ENCODE results near the gene HSPBAP1. TPM values are rescaled to one million over a fixed set of nuclear protein-coding genes. Genes with fewer than 3 reads are reported as not detected.
"Not testable (repeated sequence)": the region's sequence is repeated elsewhere in the genome, so short reads cannot be mapped to it uniquely, and the experiment has no call there.

The HSPBAP1 gene
- total RNA-seq, 2 donors from 2014 or later: 4.1 to 9.3 TPM

DNA sequence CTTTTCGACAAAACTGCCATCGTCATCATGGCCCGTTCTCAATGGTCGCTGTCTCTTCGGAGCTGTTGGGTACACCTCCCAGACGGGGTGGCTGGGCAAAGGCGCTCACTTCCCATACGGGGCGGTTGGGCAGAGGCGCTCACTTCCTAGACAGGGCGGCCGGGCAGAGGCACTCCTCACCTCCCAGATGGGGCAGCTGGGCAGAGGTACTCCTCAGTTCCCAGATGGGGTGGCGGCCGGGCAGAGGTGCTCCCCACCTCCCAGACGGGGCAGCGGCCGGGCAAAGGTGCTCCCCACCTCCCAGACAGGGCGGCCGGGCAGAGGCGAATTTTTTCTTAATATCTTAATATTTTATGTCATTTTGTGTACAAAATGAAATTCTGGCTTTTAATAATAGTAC lies 68.5 kb downstream of the HSPBAP1 start:
- no peaks in the 10 kb centered on the region for H3K4me1 ChIP-seq (replicated peaks)
- WGBS: 95% methylated on average over 20 of the region's 20 CpGs
- H3K27me3 ChIP-seq (replicated peaks; ENCODE audit: insufficient read depth): no peaks in the 10 kb centered on the region
- H3K27ac ChIP-seq: no peak overlapping the region
- intact Hi-C loops (cut with DNase I): no loop called here
- DNase-seq (ENCODE audit: low spot score): no peak
- TF ChIP-seq POLR2A (IDR thresholded peaks at IDR 0.05): no peak
- H3K36me3 ChIP-seq: no peaks in the 10 kb centered on the region
- H3K4me3 ChIP-seq: no peak overlapping the region
- no peaks in the 10 kb centered on the region for H3K9me3 ChIP-seq

DNA sequence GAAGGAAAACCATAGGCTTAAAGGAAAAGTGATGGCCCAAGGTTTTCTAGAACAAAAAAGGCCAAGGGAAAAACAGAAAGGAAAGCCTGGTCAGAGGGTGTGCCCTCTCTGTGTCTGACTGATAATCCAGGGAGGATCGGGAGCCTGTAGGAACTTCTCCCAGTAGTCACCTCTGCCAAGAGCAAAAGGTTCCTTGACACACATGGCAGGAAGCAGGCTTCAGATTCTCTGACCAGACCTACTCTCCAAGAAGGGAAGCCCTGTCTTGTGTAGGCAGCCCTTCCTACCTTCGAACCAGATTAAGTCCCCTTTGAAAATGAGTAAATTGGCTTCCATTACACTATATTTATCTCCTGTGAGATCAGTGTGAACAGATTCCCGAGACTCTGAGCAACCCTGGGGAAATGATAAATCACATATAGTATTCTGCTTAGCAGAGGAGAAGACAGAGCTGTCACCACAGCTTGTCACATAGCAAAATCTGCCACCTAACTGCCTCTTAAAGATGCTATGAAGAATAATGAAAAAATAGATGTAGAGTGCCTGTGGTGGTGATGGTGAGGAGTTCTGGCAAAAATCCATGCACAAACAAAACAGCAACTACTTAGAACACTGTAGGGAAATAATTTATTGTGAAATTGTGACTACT lies 74.2 kb downstream of the HSPBAP1 start:
- no peak for DNase-seq (ENCODE audit: low spot score)
- no peaks in the 10 kb centered on the region for H3K4me1 ChIP-seq (replicated peaks)
- TF ChIP-seq POLR2AphosphoS5 (IDR thresholded peaks at IDR 0.05) (no peak), POLR2A (IDR thresholded peaks at IDR 0.05) (no peak)
- TF ChIP-seq, protein P1, sequence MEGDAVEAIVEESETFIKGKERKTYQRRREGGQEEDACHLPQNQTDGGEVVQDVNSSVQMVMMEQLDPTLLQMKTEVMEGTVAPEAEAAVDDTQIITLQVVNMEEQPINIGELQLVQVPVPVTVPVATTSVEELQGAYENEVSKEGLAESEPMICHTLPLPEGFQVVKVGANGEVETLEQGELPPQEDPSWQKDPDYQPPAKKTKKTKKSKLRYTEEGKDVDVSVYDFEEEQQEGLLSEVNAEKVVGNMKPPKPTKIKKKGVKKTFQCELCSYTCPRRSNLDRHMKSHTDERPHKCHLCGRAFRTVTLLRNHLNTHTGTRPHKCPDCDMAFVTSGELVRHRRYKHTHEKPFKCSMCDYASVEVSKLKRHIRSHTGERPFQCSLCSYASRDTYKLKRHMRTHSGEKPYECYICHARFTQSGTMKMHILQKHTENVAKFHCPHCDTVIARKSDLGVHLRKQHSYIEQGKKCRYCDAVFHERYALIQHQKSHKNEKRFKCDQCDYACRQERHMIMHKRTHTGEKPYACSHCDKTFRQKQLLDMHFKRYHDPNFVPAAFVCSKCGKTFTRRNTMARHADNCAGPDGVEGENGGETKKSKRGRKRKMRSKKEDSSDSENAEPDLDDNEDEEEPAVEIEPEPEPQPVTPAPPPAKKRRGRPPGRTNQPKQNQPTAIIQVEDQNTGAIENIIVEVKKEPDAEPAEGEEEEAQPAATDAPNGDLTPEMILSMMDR (IDR thresholded peaks at IDR 0.05): no peak
- intact Hi-C loops (cut with DNase I): no loop called here
- no peaks in the 10 kb centered on the region for H3K9me3 ChIP-seq
- no peaks in the 10 kb centered on the region for H3K27me3 ChIP-seq (replicated peaks; ENCODE audit: insufficient read depth)
- WGBS: 60% methylated on average over 3 of the region's 3 CpGs
- H3K27ac ChIP-seq: no peak overlapping the region
- H3K4me3 ChIP-seq: no peak overlapping the region
- H3K36me3 ChIP-seq: peaks cover 0 to 4% of the 10 kb centered on the region in 2 donors

DNA sequence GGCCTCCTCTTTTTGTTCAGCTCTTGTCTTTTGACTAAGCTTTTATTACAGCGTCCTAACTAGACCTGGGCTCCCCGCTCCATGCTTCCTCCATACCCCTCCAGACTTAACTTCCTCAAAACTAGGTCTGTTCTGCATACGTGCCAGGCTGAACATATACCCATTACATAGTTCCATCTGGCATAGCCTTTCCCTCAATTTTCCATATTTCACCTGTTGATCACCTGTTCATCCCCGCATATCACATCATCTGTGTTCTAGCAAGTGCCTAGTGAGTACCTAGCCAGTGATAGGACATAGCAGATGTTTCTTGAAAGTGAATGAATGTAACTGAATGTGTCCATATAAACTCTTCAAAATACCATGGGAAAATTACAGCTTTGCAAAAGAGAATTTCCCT lies 77.0 kb downstream of the HSPBAP1 start:
- H3K4me3 ChIP-seq: no peak overlapping the region
- H3K27me3 ChIP-seq (replicated peaks; ENCODE audit: insufficient read depth): no peaks in the 10 kb centered on the region
- intact Hi-C loops (cut with DNase I): no loop called here
- no peak for DNase-seq (ENCODE audit: low spot score)
- H3K27ac ChIP-seq: no peak overlapping the region
- peaks cover 0 to 4% of the 10 kb centered on the region in 2 donors for H3K36me3 ChIP-seq
- H3K9me3 ChIP-seq: no peaks in the 10 kb centered on the region
- 83% methylated on average over 4 of the region's 4 CpGs for WGBS
- TF ChIP-seq POLR2A (IDR thresholded peaks at IDR 0.05) (no peak), POLR2AphosphoS5 (IDR thresholded peaks at IDR 0.05) (no peak)
- TF ChIP-seq, protein P1 (IDR thresholded peaks at IDR 0.05): no peak
- H3K4me1 ChIP-seq (replicated peaks): no peaks in the 10 kb centered on the region

DNA sequence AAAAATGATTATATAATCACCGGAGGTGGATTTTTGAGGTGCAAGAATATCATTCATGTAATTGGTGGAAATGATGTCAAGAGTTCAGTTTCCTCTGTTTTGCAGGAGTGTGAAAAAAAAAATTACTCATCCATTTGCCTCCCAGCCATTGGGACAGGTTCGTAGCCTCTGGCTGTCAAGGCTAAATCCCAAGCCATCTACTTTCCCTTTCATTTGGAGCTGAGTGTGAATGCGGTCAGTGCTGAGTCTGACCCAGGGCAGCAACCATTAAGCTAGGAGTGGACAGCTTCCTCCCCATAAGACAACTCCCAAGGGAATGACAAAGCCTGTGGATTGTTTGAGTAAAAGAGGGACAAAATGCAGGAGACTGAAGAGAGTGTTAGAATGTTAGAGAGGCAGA lies 79.4 kb downstream of the HSPBAP1 start:
- TF ChIP-seq, protein P1 (IDR thresholded peaks at IDR 0.05): no peak
- TF ChIP-seq POLR2AphosphoS5 (IDR thresholded peaks at IDR 0.05): no peak
- no peak for TF ChIP-seq POLR2A (IDR thresholded peaks at IDR 0.05)
- Histone ChIP-seq H3K9me3 (no peaks in the 10 kb centered on the region), H3K4me1 (replicated peaks) (no peaks in the 10 kb centered on the region), H3K27me3 (replicated peaks; ENCODE audit: insufficient read depth) (no peaks in the 10 kb centered on the region), H3K36me3 (peaks cover 0 to 4% of the 10 kb centered on the region in 2 donors), H3K27ac (no peak overlapping the region), H3K4me3 (no peak overlapping the region)
- intact Hi-C loops (cut with DNase I): no loop called here
- 88% methylated on average over 3 of the region's 3 CpGs for WGBS
- no peak for DNase-seq (ENCODE audit: low spot score)

DNA sequence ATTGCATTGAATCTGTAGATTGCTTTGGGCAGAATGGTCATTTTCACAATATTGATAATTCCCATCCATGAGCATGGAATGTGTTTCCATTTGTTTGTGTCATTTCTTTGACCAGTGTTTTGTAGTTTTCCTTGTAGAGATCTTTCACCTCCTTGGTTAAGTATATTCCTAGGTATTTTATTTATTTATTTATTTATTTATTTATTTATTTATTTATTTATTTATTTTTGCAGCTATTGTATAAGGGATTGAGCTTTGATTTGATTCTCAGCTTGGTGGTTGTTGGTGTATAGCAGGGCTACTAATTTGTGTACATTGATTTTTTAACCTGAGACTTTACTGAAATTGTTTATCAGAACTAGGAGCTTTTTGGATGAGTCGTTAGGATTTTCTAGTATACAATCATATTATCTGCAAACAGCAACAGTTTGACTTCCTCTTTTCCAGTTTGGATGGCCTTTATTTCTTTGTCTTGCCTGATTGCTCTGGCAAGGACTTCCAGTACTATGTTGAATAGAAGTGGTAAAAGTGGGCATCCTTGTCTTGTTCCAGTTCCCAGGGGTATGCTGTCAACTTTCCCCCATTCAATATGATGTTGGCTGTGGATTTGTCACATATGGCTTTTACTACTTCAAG lies 82.9 kb downstream of the HSPBAP1 start:
- H3K9me3 ChIP-seq; H3K4me3 ChIP-seq; H3K36me3 ChIP-seq; H3K4me1 ChIP-seq (replicated peaks); DNase-seq (ENCODE audit: low spot score); H3K27ac ChIP-seq; H3K27me3 ChIP-seq (replicated peaks; ENCODE audit: insufficient read depth); intact Hi-C loops (cut with DNase I): not testable (repeated sequence)
- 92% methylated on average over 1 of the region's 1 CpG for WGBS

DNA sequence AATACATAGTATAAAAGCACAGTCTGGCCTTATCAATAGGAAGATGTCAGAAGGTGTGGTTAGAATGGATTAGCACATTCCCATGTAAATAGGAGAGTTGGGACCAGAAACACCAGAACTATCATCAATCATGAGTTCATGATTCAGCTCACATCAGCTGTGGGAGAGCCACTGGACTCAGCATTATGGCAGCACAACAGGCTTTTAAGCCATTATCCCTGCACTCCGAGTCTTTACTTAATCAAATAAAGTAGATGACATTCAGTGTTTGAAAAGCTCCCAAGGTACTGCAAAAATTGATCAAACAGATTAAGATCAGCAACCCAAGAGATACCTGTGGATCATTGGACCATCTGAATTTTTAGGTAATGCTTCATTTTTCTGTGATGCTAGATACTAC lies 88.3 kb downstream of the HSPBAP1 start:
- Histone ChIP-seq H3K4me3 (no peak overlapping the region), H3K27me3 (replicated peaks; ENCODE audit: insufficient read depth) (no peaks in the 10 kb centered on the region), H3K36me3 (no peaks in the 10 kb centered on the region), H3K9me3 (no peaks in the 10 kb centered on the region), H3K27ac (no peak overlapping the region), H3K4me1 (replicated peaks) (no peaks in the 10 kb centered on the region)
- WGBS: 80% methylated on average over 1 of the region's 1 CpG
- TF ChIP-seq POLR2A (IDR thresholded peaks at IDR 0.05): no peak
- TF ChIP-seq, protein P1 (IDR thresholded peaks at IDR 0.05): no peak
- TF ChIP-seq POLR2AphosphoS5 (IDR thresholded peaks at IDR 0.05): no peak
- DNase-seq (ENCODE audit: low spot score): no peak
- intact Hi-C loops (cut with DNase I): no loop called here
